IPS-18c (cell line): Measurements from ENCODE around the gene MAP4K3.
A peak's percentile ranks its signal among the peaks of the same experiment; 100 is the strongest.
"Not testable (repeated sequence)": the region's sequence is repeated elsewhere in the genome, so short reads cannot be mapped to it uniquely, and the experiment has no call there.

Experiments used
- H3K4me3 ChIP-seq: 2 replicates; pipeline ENCODE4 v1.7.0; 2013; ENCODE audit warnings: low read depth, mild to moderate bottlenecking, low read length, moderate library complexity; ENCODE audit not compliant: insufficient read depth
- H3K9me3 ChIP-seq: one replicate; pipeline ENCODE4 v1.6.1; 2013; ENCODE audit warnings: mild to moderate bottlenecking, low read length, moderate library complexity; ENCODE audit not compliant: control insufficient read depth, insufficient read depth

MAP4K3 gene

DNA sequence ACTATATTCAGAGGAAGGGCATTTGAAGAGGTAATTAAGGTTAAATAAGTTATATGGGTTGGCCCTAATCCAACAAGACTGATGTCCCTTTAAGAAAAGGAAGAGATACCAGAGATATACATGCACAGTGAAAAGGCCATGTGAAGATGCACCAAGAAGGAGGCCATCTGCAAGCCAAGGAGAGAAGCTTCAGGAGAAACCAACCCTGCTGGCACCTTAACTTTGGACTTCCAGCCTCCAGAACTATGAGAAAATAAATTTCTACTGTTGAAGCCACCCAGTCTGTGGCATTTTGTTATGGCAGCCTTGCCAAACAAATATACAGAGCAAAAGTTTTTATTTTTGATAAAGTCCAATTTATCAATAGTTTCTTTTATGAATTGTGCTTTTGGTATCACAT lies 51.0 kb downstream of the MAP4K3 start:
- Histone ChIP-seq H3K9me3 (no peaks in the 10 kb centered on the region), H3K4me3 (no peak overlapping the region)

DNA sequence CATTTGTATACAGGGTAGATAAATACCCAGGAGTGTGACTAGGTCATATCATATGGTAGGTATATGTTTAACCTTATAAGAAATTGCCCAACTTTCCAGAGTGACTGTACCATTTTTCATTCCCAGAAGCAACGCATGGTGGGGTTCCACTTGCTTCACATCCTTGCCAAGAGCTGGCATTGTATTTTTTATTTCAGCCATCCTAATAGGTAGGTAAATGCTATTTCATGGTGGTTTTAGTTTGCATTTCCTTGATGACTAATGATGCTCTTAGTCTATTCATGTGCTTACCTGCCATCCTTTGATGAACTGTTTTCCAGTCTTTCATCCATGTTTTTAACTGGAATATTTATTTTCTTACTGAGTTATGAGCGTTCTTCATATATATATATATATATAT lies 51.9 kb downstream of the MAP4K3 start:
- Histone ChIP-seq H3K9me3 (no peaks in the 10 kb centered on the region), H3K4me3 (no peak overlapping the region)

DNA sequence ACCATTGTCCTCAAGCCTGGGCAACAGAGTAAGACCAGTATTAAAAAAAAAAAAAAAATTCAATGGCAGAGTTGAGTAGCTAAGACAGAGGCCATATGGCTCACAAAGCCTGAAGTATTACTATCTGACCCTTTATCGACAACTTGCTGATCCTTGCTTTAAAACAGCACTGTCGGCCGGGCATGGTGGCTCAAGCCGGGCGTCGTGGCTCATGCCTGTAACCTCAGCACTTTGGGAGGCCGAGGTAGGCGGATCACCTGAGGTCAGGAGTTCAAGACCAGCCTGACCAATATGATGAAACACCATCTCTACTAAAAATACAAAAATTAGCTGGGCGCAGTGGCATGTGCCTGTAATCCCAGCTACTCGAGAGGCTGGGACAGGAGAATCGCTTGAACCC lies 53.0 kb downstream of the MAP4K3 start:
- H3K9me3 ChIP-seq, H3K4me3 ChIP-seq: not testable (repeated sequence)

DNA sequence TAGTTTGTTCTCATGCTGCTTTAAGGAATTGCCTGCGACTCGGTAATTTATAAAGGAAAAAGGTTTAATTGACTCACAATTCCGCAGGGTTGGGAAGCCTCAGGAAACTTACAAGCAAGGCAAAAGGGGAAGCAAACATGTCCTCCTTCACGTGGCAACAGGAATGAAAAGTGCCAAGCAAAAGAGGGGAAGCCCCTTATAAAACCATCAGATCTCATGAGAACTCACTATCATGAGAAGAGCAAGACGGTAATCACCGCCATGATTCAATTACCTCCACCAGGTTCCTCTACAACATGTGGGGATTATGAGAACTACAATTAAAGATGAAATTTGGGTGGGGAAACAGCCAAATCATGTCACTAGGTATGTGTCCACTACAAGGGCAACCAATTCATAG lies 53.9 kb downstream of the MAP4K3 start:
- Histone ChIP-seq H3K4me3 (no peak overlapping the region), H3K9me3 (no peaks in the 10 kb centered on the region)

DNA sequence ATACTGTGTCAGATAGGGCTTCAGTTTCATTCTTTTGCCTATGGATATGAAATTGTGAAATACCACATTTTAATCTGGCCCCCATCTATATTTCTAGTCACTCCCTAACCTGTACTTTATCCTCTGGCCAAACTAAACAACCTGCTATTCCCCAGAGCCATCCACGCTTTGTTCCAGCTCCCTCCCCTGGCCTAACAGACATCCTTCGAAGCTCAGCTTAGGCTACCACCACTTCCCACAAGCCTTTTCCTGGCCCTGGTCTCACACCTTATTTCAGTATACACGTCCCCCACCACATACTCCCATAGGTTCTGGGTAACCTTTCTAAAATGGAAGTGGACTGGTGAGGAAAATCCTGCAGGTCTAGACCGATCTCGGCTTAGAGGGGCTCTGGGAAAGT lies 55.4 kb downstream of the MAP4K3 start:
- no peak overlapping the region for H3K4me3 ChIP-seq

DNA sequence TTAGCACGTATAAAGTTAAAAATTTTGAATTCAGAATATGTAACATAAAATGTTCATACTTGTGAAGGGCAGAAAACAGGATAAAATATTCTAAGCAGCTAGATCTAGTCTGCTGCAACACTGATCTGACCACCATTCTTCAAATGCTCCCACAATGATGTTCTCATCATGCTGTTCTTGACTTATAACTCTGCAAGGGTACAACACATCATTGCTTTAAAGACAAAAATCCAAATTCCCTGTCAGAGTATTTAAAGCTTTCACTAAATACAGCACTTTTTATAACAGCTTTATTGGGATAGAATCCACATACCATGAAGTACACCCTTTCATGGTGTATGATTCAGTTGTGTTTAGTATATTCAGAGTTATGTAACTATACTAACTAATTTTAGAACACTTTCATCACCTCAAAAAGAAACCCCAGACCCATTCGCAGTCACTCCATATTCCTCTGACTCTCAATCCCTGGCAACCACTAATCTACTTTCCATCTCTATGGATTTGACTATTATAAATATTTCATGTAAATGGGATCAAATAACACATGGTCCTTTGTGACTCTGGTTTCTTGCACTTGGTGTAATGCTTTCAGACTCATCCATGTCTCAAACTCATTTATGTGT lies 56.4 kb downstream of the MAP4K3 start:
- Histone ChIP-seq H3K9me3 (no peaks in the 10 kb centered on the region), H3K4me3 (no peak overlapping the region)

More for the DNA sequence above, 55.4 kb downstream of the MAP4K3 start:
- no peaks in the 10 kb centered on the region for H3K9me3 ChIP-seq

DNA sequence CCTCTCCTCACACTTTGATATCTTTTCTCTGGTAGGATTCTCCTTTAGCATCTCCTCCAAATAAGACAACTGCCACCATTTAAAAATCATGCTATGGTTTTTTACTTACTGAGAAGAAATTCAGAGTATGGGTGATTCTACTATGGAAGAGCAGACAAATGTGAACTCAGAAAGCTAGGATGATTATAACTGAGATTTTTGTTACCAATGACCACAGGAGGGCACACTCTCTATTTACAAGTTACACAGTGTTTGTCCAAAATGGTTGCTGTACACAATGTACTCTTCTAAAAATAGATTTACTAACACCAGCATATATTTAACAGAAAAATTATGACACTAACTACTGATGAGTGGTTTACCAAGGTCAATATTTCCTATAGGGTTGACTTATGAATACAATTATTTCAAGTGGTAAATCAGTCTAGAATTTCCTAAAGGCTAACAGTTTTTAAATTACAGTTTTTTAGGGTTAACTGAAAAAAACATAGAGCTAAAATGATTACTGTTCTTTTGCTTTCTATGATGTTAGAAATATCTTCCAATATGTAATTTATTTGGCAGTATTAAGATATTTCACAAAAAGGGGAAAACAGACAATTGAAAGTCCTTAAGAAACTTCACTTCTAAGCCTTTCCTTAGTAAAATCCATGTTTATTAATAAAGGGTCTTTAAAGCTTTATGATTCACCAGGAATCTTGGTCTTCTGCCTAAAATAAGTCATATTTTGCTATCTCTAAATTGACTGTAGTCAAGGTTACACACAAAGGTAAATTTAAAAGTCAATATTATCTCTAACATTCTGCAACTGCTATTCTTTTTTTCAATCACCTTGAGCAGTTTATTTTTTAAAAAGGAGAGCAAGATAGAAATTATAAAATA lies 57.2 kb downstream of the MAP4K3 start:
- Histone ChIP-seq H3K9me3 (no peaks in the 10 kb centered on the region), H3K4me3 (no peak overlapping the region)

DNA sequence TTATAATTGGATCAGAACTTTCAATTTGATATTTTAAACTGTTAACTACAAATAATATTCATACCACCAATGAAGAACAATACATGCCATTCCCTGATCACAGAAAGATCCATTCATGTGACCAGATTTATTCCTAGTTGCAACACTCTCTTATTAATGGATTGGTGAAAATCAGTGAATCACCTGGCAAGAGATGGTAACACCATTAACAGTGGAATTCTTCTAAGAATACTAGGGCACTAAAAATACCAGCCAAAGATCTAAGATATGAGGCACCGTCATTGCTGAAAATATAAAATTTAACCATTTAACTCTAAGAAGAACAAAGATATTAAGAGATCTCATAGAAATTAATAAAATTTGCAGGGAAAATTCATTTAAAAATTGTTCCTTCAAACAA lies 58.1 kb downstream of the MAP4K3 start:
- Histone ChIP-seq H3K9me3 (no peaks in the 10 kb centered on the region), H3K4me3 (no peak overlapping the region)

DNA sequence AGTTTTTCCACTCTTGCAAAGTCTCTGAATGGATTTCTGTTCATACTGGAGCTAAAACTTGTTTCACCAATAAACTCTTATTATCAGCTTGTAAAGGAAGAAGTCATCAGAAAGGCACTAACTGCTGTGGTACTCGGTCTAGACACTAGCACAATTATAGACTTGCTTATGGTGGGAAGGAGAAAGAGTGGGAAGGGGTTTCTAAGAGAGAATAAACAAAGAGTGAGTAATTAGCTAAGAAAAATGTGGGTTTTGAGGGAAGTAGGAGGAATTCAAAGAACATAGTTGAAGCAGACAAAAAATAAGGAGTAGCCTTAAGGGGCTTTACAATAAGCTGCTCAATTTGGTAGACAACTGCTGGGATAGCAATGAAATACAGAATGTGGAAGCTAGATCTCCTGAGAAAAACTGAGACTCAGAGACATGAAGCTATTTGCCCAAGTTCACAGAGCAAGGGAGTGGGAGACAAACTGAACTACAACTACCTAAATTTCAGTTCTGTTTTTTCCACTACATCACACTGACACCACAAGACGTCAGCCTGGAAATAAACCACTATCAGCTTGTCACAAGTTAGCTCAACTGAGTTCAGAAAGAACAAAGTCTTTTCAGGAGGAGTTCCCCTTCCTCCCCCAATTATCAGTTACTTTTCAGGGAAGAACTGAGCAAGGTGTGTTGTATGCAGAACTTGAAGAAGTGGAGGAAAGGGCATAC lies 59.7 kb downstream of the MAP4K3 start:
- H3K9me3 ChIP-seq = no peaks in the 10 kb centered on the region
- no peak overlapping the region for H3K4me3 ChIP-seq

DNA sequence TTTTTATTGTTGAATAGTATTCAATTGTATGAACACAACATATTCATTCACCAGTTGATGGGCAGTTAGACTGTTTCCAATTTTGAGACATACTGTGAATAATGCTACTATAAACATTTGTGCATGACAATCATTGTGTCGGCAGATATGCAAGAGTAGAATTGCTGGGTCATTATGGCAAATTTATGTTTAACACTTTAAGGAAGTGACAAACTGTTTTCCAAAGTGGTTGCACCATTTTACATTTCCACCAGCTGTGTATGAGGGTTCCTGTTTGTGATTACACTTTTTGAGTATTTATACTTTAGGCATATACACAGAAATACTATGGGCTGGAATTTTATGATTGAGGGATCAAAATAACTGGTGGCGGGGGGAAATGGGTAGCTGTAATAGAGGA lies 61.2 kb downstream of the MAP4K3 start:
- H3K9me3 ChIP-seq = no peaks in the 10 kb centered on the region
- H3K4me3 ChIP-seq = no peak overlapping the region

DNA sequence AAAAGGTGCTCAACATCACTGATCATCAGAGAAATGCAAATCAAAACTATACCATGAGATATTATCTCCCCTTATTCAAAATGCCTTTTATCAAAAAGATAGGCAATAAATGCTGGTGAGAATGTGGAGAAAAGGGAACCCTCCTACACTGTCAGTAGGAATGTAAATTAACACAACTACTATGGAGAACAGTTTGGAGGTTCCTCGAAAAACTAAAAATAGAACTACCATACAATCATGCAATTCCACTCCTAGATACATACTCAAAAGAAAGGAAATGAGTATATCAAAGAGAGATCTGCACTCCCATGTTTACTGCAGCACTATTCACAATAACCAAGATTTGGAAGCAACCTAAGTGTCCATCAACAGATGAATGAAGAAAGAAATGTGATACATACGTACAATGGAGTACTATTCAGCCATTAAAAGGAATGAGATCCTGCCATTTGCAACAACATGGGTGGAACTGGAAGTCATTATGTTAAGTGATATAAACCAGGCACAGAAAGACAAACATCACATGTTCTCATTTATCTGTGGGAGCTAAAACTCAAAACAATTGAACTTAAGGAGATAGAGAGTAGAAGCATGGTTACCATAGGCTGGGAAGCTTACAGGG lies 63.8 kb downstream of the MAP4K3 start:
- no peaks in the 10 kb centered on the region for H3K9me3 ChIP-seq
- H3K4me3 ChIP-seq = no peak overlapping the region

DNA sequence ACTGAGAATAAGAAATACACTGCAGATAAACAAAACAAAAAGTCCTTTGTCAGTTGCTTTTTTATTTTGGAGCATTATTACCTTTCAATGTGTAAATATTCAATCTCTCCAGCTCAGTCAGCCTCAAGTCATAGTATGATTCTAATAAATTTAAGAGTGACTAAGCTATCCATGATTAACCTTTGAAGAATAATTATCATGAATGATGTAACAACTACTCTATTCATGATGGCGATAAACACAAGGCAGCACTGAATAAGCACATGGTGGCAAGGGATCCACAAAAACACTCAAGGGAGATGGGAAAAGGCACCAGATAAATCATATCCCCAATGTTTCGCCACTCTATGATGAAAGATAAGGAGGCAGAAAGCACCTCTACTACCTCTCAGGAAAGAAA lies 67.0 kb downstream of the MAP4K3 start:
- H3K4me3 ChIP-seq = no peak overlapping the region

DNA sequence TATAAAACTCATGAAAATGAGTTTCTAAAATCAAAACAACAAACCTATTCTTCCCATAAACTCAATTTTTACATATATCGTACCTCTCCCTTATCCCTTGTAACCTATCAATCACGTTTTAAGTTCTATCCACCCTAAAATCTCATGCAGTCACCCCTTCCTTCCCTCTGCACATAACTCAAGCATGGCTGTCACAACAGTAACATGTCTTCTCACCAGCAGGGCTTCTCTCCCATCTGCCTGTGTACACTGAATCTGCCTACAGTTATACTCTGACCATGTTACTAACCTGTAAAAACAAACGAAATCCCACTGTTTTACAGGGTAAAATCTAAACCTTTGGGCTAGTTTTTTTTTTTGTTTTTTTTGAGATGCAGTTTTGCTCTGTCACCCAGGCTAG lies 68.2 kb downstream of the MAP4K3 start:
- no peaks in the 10 kb centered on the region for H3K9me3 ChIP-seq
- no peak overlapping the region for H3K4me3 ChIP-seq

More for the DNA sequence above, 67.0 kb downstream of the MAP4K3 start:
- no peaks in the 10 kb centered on the region for H3K9me3 ChIP-seq

DNA sequence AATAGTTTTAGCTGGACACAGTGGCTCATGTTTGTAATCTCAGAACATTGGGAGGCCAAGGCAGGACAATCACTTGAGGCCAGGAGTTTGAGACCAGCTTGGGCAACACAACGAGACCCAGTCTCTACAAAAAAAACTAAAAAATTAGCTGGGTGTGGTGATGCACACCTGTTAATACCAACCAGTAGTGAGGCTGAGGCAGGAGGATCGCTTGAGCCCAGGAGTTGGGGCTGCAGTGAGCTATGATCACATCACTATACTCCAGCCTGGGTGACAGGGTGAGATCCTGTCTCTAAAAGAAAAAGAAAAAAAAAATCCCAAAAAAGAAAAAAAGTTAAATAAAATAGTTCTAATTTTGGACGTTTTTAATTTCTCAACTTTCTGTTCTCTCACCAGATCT lies 68.7 kb downstream of the MAP4K3 start:
- Histone ChIP-seq H3K4me3 (no peak overlapping the region), H3K9me3 (no peaks in the 10 kb centered on the region)

DNA sequence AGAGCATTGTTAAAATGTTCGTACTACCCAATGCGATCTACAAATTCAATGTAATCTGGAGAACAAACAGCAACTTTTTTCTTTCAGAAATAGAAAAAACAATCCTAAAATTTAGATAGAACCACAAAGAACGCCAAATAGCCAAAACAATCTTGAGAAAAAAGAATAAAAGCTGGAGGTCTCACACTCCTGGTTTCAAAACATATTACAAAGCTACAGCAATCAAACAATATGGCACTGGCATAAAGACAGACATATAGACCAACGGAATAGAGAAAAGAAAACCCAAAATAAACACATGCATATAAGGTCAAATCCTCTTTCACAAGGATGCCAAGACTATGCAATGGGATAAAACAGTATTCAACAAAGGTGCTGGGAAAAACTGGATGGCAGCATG lies 74.5 kb downstream of the MAP4K3 start:
- H3K9me3 ChIP-seq = peaks cover 10% of the 10 kb centered on the region
- H3K4me3 ChIP-seq = no peak overlapping the region

DNA sequence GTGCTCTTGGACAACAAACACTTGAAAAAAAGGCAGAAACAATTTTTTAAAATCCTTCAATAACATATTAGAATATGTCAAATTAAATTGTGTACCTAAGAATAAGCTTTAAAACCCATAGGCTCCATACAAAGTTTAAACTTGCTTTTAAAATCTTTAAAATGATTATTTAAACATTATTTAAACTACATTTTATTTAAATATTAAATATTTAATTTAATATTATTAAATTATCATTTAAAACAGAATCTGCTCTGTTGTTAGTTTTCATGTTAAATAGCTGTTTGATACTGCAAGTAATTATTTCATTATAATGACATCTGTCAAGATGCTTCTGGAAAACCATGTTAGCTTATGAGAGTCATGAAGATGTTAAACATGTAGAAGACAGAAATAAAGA lies 75.6 kb downstream of the MAP4K3 start:
- H3K4me3 ChIP-seq = no peak overlapping the region
- H3K9me3 ChIP-seq = peaks cover 10% of the 10 kb centered on the region

DNA sequence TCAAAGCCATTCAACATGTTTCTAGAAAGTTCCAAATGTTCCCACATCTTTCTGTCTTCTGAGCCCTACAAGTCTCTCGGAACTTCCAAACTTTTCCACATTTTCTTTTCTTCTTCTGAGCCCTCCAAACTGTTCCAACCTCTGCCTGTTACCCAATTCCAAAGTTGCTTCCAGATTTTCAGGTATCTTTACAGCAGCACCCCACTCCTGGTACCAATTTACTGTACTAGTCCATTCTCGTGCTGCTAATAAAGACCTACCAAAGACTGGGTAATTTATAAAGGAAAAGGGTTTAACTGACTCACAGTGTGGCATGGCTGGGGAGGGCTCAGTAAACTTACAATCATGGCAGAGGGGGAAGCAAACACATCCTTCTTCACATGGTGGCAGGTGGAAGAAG lies 76.7 kb downstream of the MAP4K3 start:
- Histone ChIP-seq H3K4me3 (0 out of 2 replicates have a peak overlapping the region, but pooled peaks have one; percentile 4), H3K9me3 (peaks cover 10% of the 10 kb centered on the region)
